Vagina (tissue), 2 donors: ENCODE data around the gene PIEZO2.

Source experiments
- CTCF ChIP-seq, 3 experiments: fragments of 450-650 bp in 2 of 3; fragments of 200-600 bp in 1 of 3; sonication (generic) in 1 of 3; IDR thresholded peaks; one replicate each; pipeline ENCODE4 v1.5.1; 2017 to 2019; ENCODE audit warnings: antibody characterized with exemption in 3 of 3, mild to moderate bottlenecking in 2 of 3, moderate library complexity in 2 of 3
- POLR2A ChIP-seq, 2 donors: fragments of 450-650 bp; IDR thresholded peaks; one replicate each; pipeline ENCODE4 v1.6.1; 2017; ENCODE audit warnings: antibody characterized with exemption in 2 of 2, mild to moderate bottlenecking in 2 of 2, moderate library complexity in 2 of 2
- POLR2AphosphoS5 ChIP-seq, 2 donors: sonication (generic); formaldehyde crosslinking; IDR thresholded peaks; one replicate each; pipeline ENCODE4 v1.9.0; 2017; ENCODE audit warnings: antibody characterized with exemption in 2 of 2, mild to moderate bottlenecking in 2 of 2, low read depth in 1 of 2; ENCODE audit not compliant: insufficient read depth in 1 of 2

- no peak for TF ChIP-seq POLR2A (IDR thresholded peaks at IDR 0.05)
- TF ChIP-seq CTCF (IDR thresholded peaks at IDR 0.05): no peak
- no peak for TF ChIP-seq POLR2AphosphoS5 (IDR thresholded peaks at IDR 0.05; ENCODE audit: insufficient read depth in 1 of 2, low read depth in 1 of 2)
Observed at GRCh38 chr18:10785798-10786197, 363.6 kb downstream of the PIEZO2 start.
